Endodermal cell (in vitro differentiated cells): ENCODE results near the gene NCKAP5. TPM values are rescaled to one million over a fixed set of nuclear protein-coding genes. Genes with fewer than 3 reads are reported as not detected.

Source experiments
- DNase-seq: peaks from one replicate; pipeline ENCODE4 v3.0.0-alpha.2; 2017
- H3K27ac ChIP-seq: 2 replicates; pipeline ENCODE4 v1.5.1; 2013; ENCODE audit warnings: mild to moderate bottlenecking, low read depth, low read length, moderate library complexity
- H3K27me3 ChIP-seq: 2 replicates; pipeline ENCODE4 v1.6.1; 2013; ENCODE audit warnings: mild to moderate bottlenecking, low read length, moderate library complexity; ENCODE audit not compliant: insufficient read depth, control insufficient read depth, poor library complexity, severe bottlenecking
- H3K36me3 ChIP-seq: 2 replicates; pipeline ENCODE4 v1.7.0; 2013; ENCODE audit warnings: mild to moderate bottlenecking, low read length, moderate library complexity; ENCODE audit not compliant: control insufficient read depth, insufficient read depth
- H3K4me1 ChIP-seq: one replicate; pipeline ENCODE4 v1.7.0; 2013; ENCODE audit warnings: low read length; ENCODE audit not compliant: control insufficient read depth, insufficient read depth
- H3K4me3 ChIP-seq: 2 replicates; pipeline ENCODE4 v1.5.1; 2013; ENCODE audit warnings: mild to moderate bottlenecking, low read length, moderate library complexity
- H3K9ac ChIP-seq: 2 replicates; pipeline ENCODE4 v1.6.1; 2013; ENCODE audit warnings: mild to moderate bottlenecking, low read length, moderate library complexity; ENCODE audit not compliant: poor library complexity, severe bottlenecking; ENCODE audit errors: extremely low read depth
- H3K9me3 ChIP-seq: 2 replicates; pipeline ENCODE4 v1.6.1; 2013; ENCODE audit warnings: mild to moderate bottlenecking, low read length, moderate library complexity; ENCODE audit not compliant: control insufficient read depth
- H3K27ac Mint-ChIP-seq: 2 replicates; pipeline ENCODE4 v1.8.0; 2020; ENCODE audit warnings: mixed read lengths
- H3K27me3 Mint-ChIP-seq: 2 replicates; pipeline ENCODE4 v1.8.0; 2021; ENCODE audit warnings: mild to moderate bottlenecking, mixed read lengths; ENCODE audit not compliant: insufficient read depth
- H3K36me3 Mint-ChIP-seq: 2 replicates; pipeline ENCODE4 v1.8.0; 2020; ENCODE audit warnings: low read depth, mixed read lengths
- H3K4me1 Mint-ChIP-seq: 2 replicates; pipeline ENCODE4 v1.8.0; 2020; ENCODE audit warnings: mixed read lengths
- H3K4me3 Mint-ChIP-seq: 2 replicates; pipeline ENCODE4 v1.8.0; 2020; ENCODE audit warnings: mild to moderate bottlenecking, moderate library complexity, mixed read lengths
- H3K9me3 Mint-ChIP-seq: 2 replicates; pipeline ENCODE4 v1.8.0; 2020; ENCODE audit warnings: mild to moderate bottlenecking, mixed read lengths
- WGBS, 2 experiments: methylation state at CpG; one replicate each; pipeline versions ENCODE4 v1.1.5 to v1.1.7; 2013; ENCODE audit warnings: missing lambda C conversion rate in 2 of 2, mixed read lengths in 1 of 2; ENCODE audit not compliant: insufficient coverage in 1 of 2, insufficient read length in 1 of 2; 5-methylcytosine and 5-hydroxymethylcytosine counted together
- total RNA-seq, 2 donors: library from RNA; stranded (reverse); fragmentation: NEBNext Ultra II Directional in 1 of 2; extraction: Animal tissue kit (Norgen Biotek cat#: 25700) in 1 of 2; gene quantifications; 2 replicates in 1 of 2; 3 replicates in 1 of 2; pipeline ENCODE4 v1.2.1, GENCODE V29; 2021
- TF ChIP-seq, protein P1 (sequence below): fragments of 200-600 bp; sonication (generic); conservative IDR thresholded peaks from 2 replicates; pipeline ENCODE4 v1.5.0; 2021; ENCODE audit warnings: antibody characterized with exemption, mild to moderate bottlenecking

Gene NCKAP5
- total RNA-seq, 2 donors from 2014 or later: 0.58 to 0.92 TPM

- H3K9ac ChIP-seq: no peak overlapping the region
- H3K4me1 ChIP-seq: no peaks in the 10 kb centered on the region
- TF ChIP-seq, protein P1, sequence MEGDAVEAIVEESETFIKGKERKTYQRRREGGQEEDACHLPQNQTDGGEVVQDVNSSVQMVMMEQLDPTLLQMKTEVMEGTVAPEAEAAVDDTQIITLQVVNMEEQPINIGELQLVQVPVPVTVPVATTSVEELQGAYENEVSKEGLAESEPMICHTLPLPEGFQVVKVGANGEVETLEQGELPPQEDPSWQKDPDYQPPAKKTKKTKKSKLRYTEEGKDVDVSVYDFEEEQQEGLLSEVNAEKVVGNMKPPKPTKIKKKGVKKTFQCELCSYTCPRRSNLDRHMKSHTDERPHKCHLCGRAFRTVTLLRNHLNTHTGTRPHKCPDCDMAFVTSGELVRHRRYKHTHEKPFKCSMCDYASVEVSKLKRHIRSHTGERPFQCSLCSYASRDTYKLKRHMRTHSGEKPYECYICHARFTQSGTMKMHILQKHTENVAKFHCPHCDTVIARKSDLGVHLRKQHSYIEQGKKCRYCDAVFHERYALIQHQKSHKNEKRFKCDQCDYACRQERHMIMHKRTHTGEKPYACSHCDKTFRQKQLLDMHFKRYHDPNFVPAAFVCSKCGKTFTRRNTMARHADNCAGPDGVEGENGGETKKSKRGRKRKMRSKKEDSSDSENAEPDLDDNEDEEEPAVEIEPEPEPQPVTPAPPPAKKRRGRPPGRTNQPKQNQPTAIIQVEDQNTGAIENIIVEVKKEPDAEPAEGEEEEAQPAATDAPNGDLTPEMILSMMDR: no peak
- WGBS, 2 experiments: 93% methylated on average over 2 of the region's 2 CpGs; no CpG with 5 or more reads in 1 of the 2 experiments
- Mint-ChIP-seq H3K36me3 (no peaks in the 10 kb centered on the region), H3K9me3 (no peaks in the 10 kb centered on the region), H3K4me3 (no peak overlapping the region), H3K4me1 (no peaks in the 10 kb centered on the region), H3K27ac (no peak overlapping the region), H3K27me3 (no peaks in the 10 kb centered on the region)
- no peaks in the 10 kb centered on the region for H3K36me3 ChIP-seq
- no peaks in the 10 kb centered on the region for H3K9me3 ChIP-seq
- H3K4me3 ChIP-seq: no peak overlapping the region
- H3K27me3 ChIP-seq: no peaks in the 10 kb centered on the region
- H3K27ac ChIP-seq: no peak overlapping the region
- no peak for DNase-seq
Measured at GRCh38 chr2:132860220-132860619, 708.0 kb downstream of the NCKAP5 start.

DNA sequence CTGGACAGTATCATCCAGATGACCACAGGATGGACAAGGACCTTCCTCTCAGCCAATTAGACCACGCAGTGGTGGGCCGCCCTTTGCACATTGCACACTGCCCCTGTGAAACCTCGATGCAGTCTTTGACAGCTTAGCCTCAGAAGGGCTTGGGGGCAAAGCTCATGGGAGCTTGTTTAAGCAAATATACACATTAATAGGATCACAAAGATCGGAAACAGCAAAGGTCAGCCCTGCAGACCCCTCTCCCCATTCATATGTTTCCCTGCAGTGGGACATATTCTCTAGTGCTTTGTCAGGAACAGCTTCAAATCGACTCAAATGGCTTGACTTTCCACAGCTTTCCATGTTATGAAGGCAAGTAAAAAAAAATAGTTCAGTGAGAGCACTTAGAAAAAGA, 708.7 kb downstream of the NCKAP5 start:
- Histone ChIP-seq H3K9ac (no peak overlapping the region), H3K27ac (no peak overlapping the region), H3K4me3 (no peak overlapping the region), H3K4me1 (no peaks in the 10 kb centered on the region), H3K27me3 (no peaks in the 10 kb centered on the region), H3K36me3 (no peaks in the 10 kb centered on the region), H3K9me3 (no peaks in the 10 kb centered on the region)
- DNase-seq: no peak
- H3K36me3 Mint-ChIP-seq: no peaks in the 10 kb centered on the region
- H3K4me3 Mint-ChIP-seq: no peak overlapping the region
- H3K27me3 Mint-ChIP-seq: no peaks in the 10 kb centered on the region
- no peaks in the 10 kb centered on the region for H3K9me3 Mint-ChIP-seq
- 85% methylated on average over 5 of the region's 5 CpGs; no CpG with 5 or more reads in 1 of the 2 experiments for WGBS, 2 experiments
- TF ChIP-seq, protein P1: no peak
- no peaks in the 10 kb centered on the region for H3K4me1 Mint-ChIP-seq
- H3K27ac Mint-ChIP-seq: no peak overlapping the region

DNA sequence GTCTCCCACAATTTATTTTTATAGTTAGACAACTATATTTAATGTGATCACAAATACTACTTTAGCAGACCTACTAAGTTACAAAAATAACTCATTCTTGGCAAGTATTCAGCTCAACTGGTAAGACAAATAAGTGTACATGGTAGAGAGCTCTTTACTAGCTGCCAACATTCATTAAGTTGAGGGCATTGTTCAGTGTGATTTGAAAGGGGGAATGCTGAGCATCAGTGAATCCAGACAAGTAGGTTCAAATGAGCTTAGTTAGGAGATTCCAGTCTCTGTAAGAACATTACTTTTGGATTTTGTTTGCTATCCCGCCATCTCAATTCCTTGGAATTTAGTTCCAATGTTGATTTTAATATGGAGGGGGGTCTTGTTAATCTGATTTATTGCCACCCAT, 710.9 kb downstream of the NCKAP5 start:
- no peaks in the 10 kb centered on the region for H3K27me3 ChIP-seq
- DNase-seq: no peak
- no peaks in the 10 kb centered on the region for H3K27me3 Mint-ChIP-seq
- H3K36me3 Mint-ChIP-seq: no peaks in the 10 kb centered on the region
- H3K4me1 ChIP-seq: no peaks in the 10 kb centered on the region
- H3K4me3 Mint-ChIP-seq: no peak overlapping the region
- no peaks in the 10 kb centered on the region for H3K9me3 ChIP-seq
- TF ChIP-seq, protein P1: no peak
- no peaks in the 10 kb centered on the region for H3K9me3 Mint-ChIP-seq
- H3K4me1 Mint-ChIP-seq: no peaks in the 10 kb centered on the region
- no peak overlapping the region for H3K27ac ChIP-seq
- 65% methylated on average over 1 of the region's 1 CpG; no CpG with 5 or more reads in 1 of the 2 experiments for whole genome bisulfite sequencing, 2 experiments
- H3K36me3 ChIP-seq: no peaks in the 10 kb centered on the region
- no peak overlapping the region for H3K27ac Mint-ChIP-seq
- no peak overlapping the region for H3K9ac ChIP-seq
- no peak overlapping the region for H3K4me3 ChIP-seq
